ENCODE data around the gene SYNDIG1.

SYNDIG1 gene

GRCh38 chr20:24640686-24641085 is 171.3 kb downstream of the SYNDIG1 start:
- no peak for DNase-seq

GRCh38 chr20:24643731-24644626 is 174.6 kb downstream of the SYNDIG1 start:
- no peak for DNase-seq

- DNase-seq: no peak
Measured at GRCh38 chr20:24646321-24646720, 176.9 kb downstream of the SYNDIG1 start.

- no peak for DNase-seq
Measured at GRCh38 chr20:24647713-24648112, 178.3 kb downstream of the SYNDIG1 start.

- peak; percentile 73 for DNase-seq
Measured at GRCh38 chr20:24648481-24648880, 179.1 kb downstream of the SYNDIG1 start.

- no peak for DNase-seq
Measured at GRCh38 chr20:24648919-24649318, 179.5 kb downstream of the SYNDIG1 start.

- no peak for DNase-seq
Measured at GRCh38 chr20:24649787-24650490, 180.5 kb downstream of the SYNDIG1 start.

- no peak for DNase-seq
Measured at GRCh38 chr20:24651171-24651975, 181.9 kb downstream of the SYNDIG1 start.

GRCh38 chr20:24651976-24652345 is 182.5 kb downstream of the SYNDIG1 start:
- no peak for DNase-seq

- DNase-seq: no peak
Measured at GRCh38 chr20:24653306-24653705, 183.9 kb downstream of the SYNDIG1 start.

GRCh38 chr20:24654425-24654824 is 185.0 kb downstream of the SYNDIG1 start:
- DNase-seq: no peak

GRCh38 chr20:24656391-24656790 is 187.0 kb downstream of the SYNDIG1 start:
- DNase-seq: no peak

- no peak for DNase-seq
Measured at GRCh38 chr20:24657196-24657595, 187.8 kb downstream of the SYNDIG1 start.

- DNase-seq: no peak
Measured at GRCh38 chr20:24657878-24658620, 188.6 kb downstream of the SYNDIG1 start.

GRCh38 chr20:24658920-24659660 is 189.7 kb downstream of the SYNDIG1 start:
- no peak for DNase-seq

- DNase-seq: no peak
Measured at GRCh38 chr20:24659835-24660234, 190.4 kb downstream of the SYNDIG1 start.

- no peak for DNase-seq
Measured at GRCh38 chr20:24660651-24661050, 191.2 kb downstream of the SYNDIG1 start.

GRCh38 chr20:24661255-24661654 is 191.8 kb downstream of the SYNDIG1 start:
- no peak for DNase-seq

GRCh38 chr20:24662322-24662721 is 192.9 kb downstream of the SYNDIG1 start:
- no peak for DNase-seq

GRCh38 chr20:24662752-24663365 is 193.4 kb downstream of the SYNDIG1 start:
- DNase-seq: peak; percentile 43

GRCh38 chr20:24663496-24663895 is 194.1 kb downstream of the SYNDIG1 start:
- no peak for DNase-seq
